ENCODE data around the gene SKOR1. TPM values are rescaled to one million over a fixed set of nuclear protein-coding genes. Genes with fewer than 3 reads are reported as not detected.

The SKOR1 gene
- total and polyA plus RNA-seq, 10 of the 15 experiments (the other 5 are each of a cell fraction or from before 2014, with no cell fraction given) = 0.04 to 0.36 (median 0.10) TPM; not detected in 4

GRCh38 chr15:67831363-67831762 is 6.1 kb downstream of the SKOR1 start:
- no peaks in the 10 kb centered on the region for H3K36me3 ChIP-seq (ENCODE audit: control insufficient read depth in 2 of 2, insufficient read depth in 2 of 2, low read length in 1 of 2)
- no TSS peak for BruUV-seq (replicated peaks)
- intact Hi-C loops (cut with micrococcal nuclease; ENCODE audit: unreplicated experiment) = loop anchor here (10.0 kb wide), 1 partner anchor 227 kb away; no protein-coding TSS in a partner anchor
- peaks cover 17% of the 10 kb centered on the region for H3K4me1 ChIP-seq (ENCODE audit: control insufficient read depth, insufficient read depth, low read length)
- no peaks in the 10 kb centered on the region; the same call in 1 of the 2 replicates for H4K20me1 ChIP-seq (ENCODE audit: control insufficient read depth, insufficient read depth)
- H3K4me3 ChIP-seq = no peak overlapping the region
- H3K27me3 ChIP-seq (replicated peaks in 1 of 2; ENCODE audit: control insufficient read depth in 2 of 2, insufficient read depth in 2 of 2, low read length in 1 of 2) = peaks cover 30 to 42% of the 10 kb centered on the region in 2 experiments
- no peak for ATAC-seq
- no peak for TF ChIP-seq NFYA (IDR thresholded peaks at IDR 0.05; ENCODE audit: borderline replicate concordance, low read depth, low read length)
- TF ChIP-seq USF2 (IDR thresholded peaks at IDR 0.05; ENCODE audit: borderline replicate concordance, low read depth, low read length) = no peak
- TF ChIP-seq POLR2A (IDR thresholded peaks at IDR 0.05; ENCODE audit: low read depth, low read length) = no peak
- no peak for TF ChIP-seq HDAC2 (IDR thresholded peaks at IDR 0.05)
- no peak for TF ChIP-seq CEBPZ (IDR thresholded peaks at IDR 0.05; ENCODE audit: low read depth, low read length)
- TF ChIP-seq ZZZ3 (IDR thresholded peaks at IDR 0.05; ENCODE audit: control insufficient read depth, insufficient read length, low read depth) = no peak
- TF ChIP-seq TBL1XR1 (IDR thresholded peaks at IDR 0.05; ENCODE audit: low read depth, low read length) = no peak
- TF ChIP-seq IRF4 (IDR thresholded peaks at IDR 0.05; ENCODE audit: low read depth, low read length) = no peak
- no peak overlapping the region for H2AFZ ChIP-seq (ENCODE audit: control insufficient read depth, low read depth, low read length)
- FAIRE-seq = no peak
- H3K9ac ChIP-seq (ENCODE audit: control insufficient read depth, insufficient read depth, low read length) = no peak overlapping the region
- SMC1A ChIA-PET (ENCODE audit: uncharacterized antibody, unreplicated experiment) = interaction anchor here (1.1 to 3.3 kb wide), 8 partner anchors 11 to 375 kb away, joined by 3 to 37 read pairs (median 8); no protein-coding TSS in a partner anchor
- POLR2A ChIA-PET = no interaction called here
- RAD21 ChIA-PET (ENCODE audit: unreplicated experiment) = interaction anchor here (0.8 to 2.7 kb wide), 11 partner anchors 10 to 885 kb away, joined by 3 to 22 read pairs (median 3); partner anchors contain the start of gene C15orf61
- no peak for DNase-seq (ENCODE audit: low read depth, low spot score)
- no peaks in the 10 kb centered on the region for H3K79me2 ChIP-seq (ENCODE audit: control insufficient read depth, insufficient read depth, low read length)
- no peak overlapping the region for H3K4me2 ChIP-seq (ENCODE audit: control insufficient read depth, insufficient read depth)
- in situ Hi-C loops (cut with MboI) = no loop called here
- CTCF ChIA-PET = interaction anchor here (1.0 to 2.8 kb wide), 14 partner anchors 44 to 883 kb away, joined by 3 to 40 read pairs (median 4); no protein-coding TSS in a partner anchor
- H3K9me3 ChIP-seq (replicated peaks; ENCODE audit: control insufficient read depth, insufficient read depth, low read length) = peaks cover 1% of the 10 kb centered on the region; the same call in 2 of the 3 replicates
- H3K27ac ChIP-seq (ENCODE audit: control insufficient read depth, insufficient read depth) = no peak overlapping the region

Data from GM12878 (cell line).